ENCODE results near the gene CES4A.
A peak's percentile ranks its signal among the peaks of the same experiment; 100 is the strongest.
"Not testable (repeated sequence)": the region's sequence is repeated elsewhere in the genome, so short reads cannot be mapped to it uniquely, and the experiment has no call there.

CES4A gene

GRCh38 chr16:66988197-66988788 lies at the start of gene CES4A:
CES4A (plus strand) TSS chr16:66988589; CDS start chr16:66988773, 184 bp downstream.
- no peak for FAIRE-seq

GRCh38 chr16:66939366-66939765 lies 49.0 kb upstream of the CES4A start:
- FAIRE-seq: no peak

GRCh38 chr16:66940236-66940635 lies 48.2 kb upstream of the CES4A start:
- FAIRE-seq: no peak

- no peak for FAIRE-seq
Measured at GRCh38 chr16:66942981-66943380, 45.4 kb upstream of the CES4A start.

GRCh38 chr16:66943426-66944053 lies 44.8 kb upstream of the CES4A start:
- FAIRE-seq: no peak

GRCh38 chr16:66944054-66944441 lies 44.3 kb upstream of the CES4A start:
- FAIRE-seq: no peak

GRCh38 chr16:66944971-66945370 lies 43.4 kb upstream of the CES4A start:
- not testable (repeated sequence) for FAIRE-seq

GRCh38 chr16:66945939-66946338 lies 42.5 kb upstream of the CES4A start:
- FAIRE-seq: no peak

GRCh38 chr16:66946541-66946940 lies 41.8 kb upstream of the CES4A start:
- no peak for FAIRE-seq

- no peak for FAIRE-seq
Measured at GRCh38 chr16:66946974-66947301, 41.5 kb upstream of the CES4A start.

GRCh38 chr16:66947302-66948065 lies 40.9 kb upstream of the CES4A start:
- peak; percentile 93 for FAIRE-seq

GRCh38 chr16:66948134-66948836 lies 40.1 kb upstream of the CES4A start:
- FAIRE-seq: no peak

- no peak for FAIRE-seq
Measured at GRCh38 chr16:66948837-66949225, 39.6 kb upstream of the CES4A start.

GRCh38 chr16:66949472-66949871 lies 38.9 kb upstream of the CES4A start:
- no peak for FAIRE-seq

- no peak for FAIRE-seq
Measured at GRCh38 chr16:66950437-66950836, 38.0 kb upstream of the CES4A start.

GRCh38 chr16:66950971-66951790 lies 37.2 kb upstream of the CES4A start:
- no peak for FAIRE-seq

- no peak for FAIRE-seq
Measured at GRCh38 chr16:66952430-66953110, 35.8 kb upstream of the CES4A start.

GRCh38 chr16:66953462-66954096 lies 34.8 kb upstream of the CES4A start:
- FAIRE-seq: no peak

- peak; percentile 81 for FAIRE-seq
Measured at GRCh38 chr16:66954097-66954659, 34.2 kb upstream of the CES4A start.

GRCh38 chr16:66955363-66956153 lies 32.8 kb upstream of the CES4A start:
- FAIRE-seq: not testable (repeated sequence)

- FAIRE-seq: not testable (repeated sequence)
Measured at GRCh38 chr16:66956154-66956457, 32.3 kb upstream of the CES4A start.

Data from G401.6 (cell line).